HG02798 (cell line): ENCODE results near the gene PGAP3.
"Not testable (repeated sequence)": the region's sequence is repeated elsewhere in the genome, so short reads cannot be mapped to it uniquely, and the experiment has no call there.

Source experiments
- ATAC-seq: cut with Tn5 transposase; IDR thresholded peaks from one replicate; pipeline ENCODE4 v1.9.1; 2021; ENCODE audit warnings: mild to moderate bottlenecking; ENCODE audit not compliant: unreplicated experiment, poor library complexity

PGAP3 gene

DNA sequence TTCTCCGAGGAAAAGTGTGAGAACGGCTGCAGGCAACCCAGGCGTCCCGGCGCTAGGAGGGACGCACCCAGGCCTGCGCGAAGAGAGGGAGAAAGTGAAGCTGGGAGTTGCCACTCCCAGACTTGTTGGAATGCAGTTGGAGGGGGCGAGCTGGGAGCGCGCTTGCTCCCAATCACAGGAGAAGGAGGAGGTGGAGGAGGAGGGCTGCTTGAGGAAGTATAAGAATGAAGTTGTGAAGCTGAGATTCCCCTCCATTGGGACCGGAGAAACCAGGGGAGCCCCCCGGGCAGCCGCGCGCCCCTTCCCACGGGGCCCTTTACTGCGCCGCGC lies 11.9 kb upstream of the PGAP3 start, which contains the start of gene ERBB2:
TSS of gene ERBB2 (plus strand) at position 247 of the 330 bp plus-strand sequence. CDS start 175 bp downstream, outside the sequence.
- ATAC-seq = no peak

- ATAC-seq = not testable (repeated sequence)
Measured at GRCh38 chr17:39699157-39699817, 11.4 kb upstream of the PGAP3 start.

DNA sequence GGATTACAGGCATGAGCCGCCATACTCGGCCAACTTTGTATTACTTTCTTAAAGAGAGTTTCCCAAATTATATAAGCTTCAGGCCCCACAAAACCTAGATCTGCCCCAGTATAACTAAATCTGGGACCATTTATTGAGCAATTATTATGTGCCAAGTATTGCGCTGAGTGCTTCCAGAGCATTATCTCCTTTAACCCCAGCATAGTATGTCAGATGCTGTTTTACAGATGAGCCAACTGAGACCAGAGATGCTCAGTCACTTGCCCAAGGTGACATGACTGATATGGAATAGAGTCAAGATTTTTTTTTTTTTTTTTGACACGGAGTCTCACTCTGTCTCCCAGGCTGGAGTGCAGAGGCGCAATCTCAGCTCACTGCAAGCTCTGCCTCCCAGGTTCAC lies 10.1 kb upstream of the PGAP3 start:
- ATAC-seq = no peak

GRCh38 chr17:39696731-39697130 lies 8.9 kb upstream of the PGAP3 start:
- no peak for ATAC-seq

GRCh38 chr17:39695089-39695474 lies 7.2 kb upstream of the PGAP3 start:
- no peak for ATAC-seq

GRCh38 chr17:39694593-39694992 lies 6.7 kb upstream of the PGAP3 start:
- ATAC-seq = no peak

- ATAC-seq = no peak
Measured at GRCh38 chr17:39688945-39689344, 1.1 kb upstream of the PGAP3 start.

- ATAC-seq = no peak
Measured at GRCh38 chr17:39688475-39688835, 598 bp upstream of the PGAP3 start.

DNA sequence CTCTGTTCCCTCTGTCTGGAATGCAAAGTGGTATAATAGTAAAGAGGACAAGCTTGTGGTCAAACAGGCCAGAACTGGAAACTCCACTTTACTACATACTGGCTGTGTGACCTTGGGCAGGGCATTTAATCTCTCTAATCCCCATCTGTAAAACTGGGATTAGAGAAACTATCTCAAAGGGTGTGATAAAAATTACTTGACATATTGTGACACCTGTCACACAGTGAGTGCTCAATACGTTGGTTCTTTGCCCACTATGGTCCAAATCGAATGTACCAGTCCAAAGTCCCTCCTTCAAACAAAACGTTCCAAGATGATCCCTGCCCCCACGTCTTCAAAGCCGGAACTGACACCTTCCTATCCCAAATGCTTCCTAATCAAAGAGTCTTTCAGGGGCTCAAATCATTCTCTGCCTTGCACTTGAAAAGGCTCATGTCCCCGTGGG lies 734 bp downstream of the PGAP3 start:
- no peak for ATAC-seq

DNA sequence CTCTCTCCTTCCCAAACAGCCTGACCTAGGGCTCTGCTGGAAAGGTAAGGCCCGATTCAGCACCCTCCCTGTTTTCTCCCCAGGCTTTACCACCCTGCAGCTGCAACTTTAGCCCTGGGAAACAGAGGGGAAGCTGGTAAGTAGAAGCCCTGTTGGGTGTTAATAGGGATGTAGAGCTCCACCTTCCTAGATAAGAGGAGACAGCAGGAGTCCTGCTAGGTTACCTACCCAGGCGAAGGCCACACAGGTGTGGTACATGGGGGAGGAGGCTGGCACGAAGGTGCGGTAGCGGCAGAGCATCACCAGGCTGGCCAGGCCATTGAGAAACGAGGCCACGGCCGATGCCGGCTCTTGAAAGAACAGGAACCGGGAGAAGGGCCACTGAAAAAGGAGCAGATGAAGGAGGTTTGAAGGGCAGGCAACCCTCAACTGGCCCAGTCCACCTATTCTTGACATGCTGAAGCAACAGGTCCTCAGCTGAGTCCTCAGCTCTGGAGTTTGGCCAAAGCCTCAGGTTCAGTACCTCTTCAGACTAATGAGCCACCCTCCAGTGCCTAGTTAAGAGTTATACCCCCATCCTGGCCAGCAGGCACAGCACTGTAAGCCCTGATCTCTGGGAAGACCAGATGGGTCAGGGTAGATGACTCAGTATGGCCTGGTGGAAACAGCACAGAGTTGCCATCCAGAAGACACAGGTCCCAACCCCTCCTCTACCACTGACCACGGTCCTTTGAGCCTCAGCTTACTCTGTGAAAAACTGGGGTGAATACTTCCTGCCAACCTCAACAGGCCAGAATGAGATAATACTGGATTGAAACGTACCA lies 3.3 kb downstream of the PGAP3 start:
- ATAC-seq = no peak

DNA sequence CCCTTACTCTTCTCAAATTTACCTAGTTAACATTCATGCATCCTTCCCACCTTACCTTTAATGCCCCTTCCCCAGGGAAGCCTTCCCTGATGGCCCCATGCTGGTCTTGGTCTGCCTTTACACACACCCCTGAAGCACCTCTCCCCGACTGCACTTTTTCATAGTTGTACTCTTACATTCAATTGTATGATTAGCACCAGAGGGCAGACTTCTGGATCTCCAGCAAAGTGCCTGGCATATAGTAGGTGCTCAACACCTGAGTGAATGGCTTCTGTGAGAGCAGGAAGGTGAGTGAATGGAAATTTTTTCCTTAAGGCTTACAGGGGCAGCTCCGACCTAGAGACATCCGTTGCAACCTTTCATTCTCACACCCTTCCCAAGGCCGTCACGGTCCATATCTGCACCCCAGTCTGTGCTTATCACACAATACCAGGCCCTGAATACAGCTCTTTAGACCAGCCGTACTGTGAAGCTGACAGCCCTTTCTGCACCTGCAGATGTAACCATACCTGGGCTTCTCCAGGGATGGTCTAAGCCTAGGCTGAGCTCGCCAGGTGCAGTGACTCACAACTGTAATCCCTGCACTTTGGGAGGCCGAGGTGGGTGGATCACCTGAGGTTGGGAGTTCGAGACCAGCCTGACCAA lies 4.4 kb downstream of the PGAP3 start:
- ATAC-seq = no peak

GRCh38 chr17:39679521-39680192 lies 8.2 kb downstream of the PGAP3 start:
- no peak for ATAC-seq

- no peak for ATAC-seq
Measured at GRCh38 chr17:39678340-39679116, 9.3 kb downstream of the PGAP3 start.

DNA sequence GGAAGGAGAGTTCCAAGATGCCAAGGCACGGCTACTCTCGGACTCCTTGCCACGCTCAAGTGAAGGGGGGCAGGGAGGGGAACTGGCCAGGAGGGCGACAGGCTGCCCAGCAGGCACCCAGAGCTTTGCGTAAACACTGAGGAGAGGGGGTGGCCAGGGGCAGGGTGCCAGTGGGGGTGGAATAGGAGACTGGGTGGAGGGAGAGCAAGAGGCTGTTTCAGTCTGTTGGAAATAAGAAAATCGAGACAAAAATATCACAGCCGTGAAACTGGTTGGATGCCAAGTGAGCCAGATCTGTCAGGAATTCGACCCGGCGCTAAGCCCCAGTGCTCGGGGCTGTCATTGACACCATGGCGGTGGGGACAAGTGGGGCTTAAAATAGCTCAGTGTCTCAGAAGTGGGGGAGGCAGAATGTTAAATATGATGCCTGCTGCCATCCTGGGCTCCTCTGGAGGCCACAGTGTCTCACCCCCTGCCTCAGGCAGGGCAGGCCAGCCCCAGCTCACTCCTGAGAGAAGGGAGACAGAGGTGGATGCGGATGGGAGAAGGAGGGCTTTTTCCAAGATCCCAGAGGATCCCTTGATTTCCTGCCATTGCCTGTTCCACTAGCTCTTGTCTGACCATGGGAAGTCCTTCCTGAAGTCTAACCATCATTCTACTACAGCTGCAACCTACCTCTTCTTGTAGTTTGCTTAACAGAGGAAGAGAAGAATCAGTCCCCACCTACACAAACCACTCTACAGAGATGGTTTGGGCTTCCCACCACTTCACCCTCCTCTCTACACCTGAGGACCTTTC lies 10.1 kb downstream of the PGAP3 start:
- no peak for ATAC-seq

GRCh38 chr17:39677072-39677471 lies 10.8 kb downstream of the PGAP3 start:
- ATAC-seq = no peak

GRCh38 chr17:39676198-39676819 lies 11.5 kb downstream of the PGAP3 start:
- ATAC-seq = no peak

GRCh38 chr17:39675390-39676082 lies 12.3 kb downstream of the PGAP3 start:
- no peak for ATAC-seq

DNA sequence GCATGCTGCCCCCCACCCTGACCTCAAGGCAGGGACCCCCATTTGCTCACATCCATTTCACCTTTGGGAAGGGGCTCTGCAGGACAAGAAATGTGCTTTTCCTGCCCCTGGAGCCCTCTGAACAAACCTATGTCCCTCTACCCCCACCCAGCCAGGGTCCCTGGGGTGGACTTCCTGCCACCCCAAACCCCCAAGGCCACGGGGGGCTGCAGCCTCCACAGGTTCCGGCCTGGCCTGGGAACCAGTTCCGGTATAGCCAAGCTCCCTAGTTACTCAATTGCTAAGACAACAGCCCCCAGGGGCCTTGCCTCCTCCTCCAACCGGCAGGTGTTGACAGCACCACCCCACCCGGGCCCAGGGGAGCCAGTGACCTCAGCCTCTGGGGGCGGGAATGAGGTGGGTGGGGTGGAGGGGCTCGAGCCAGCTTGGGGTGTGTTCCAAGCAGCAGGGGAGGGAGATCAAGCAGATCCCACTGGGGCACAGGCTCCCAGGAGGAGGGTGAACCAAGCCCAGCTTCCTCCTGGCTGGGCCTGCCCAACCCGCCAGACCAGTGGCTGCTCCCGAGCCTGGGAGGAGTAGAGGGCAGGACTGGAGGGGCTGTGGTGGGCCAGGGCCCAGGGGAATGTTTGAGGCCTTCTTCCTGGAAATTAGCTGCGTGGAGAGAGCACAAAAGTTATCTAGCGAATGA lies 13.0 kb downstream of the PGAP3 start:
- ATAC-seq = no peak
